GM21390 (cell line): ENCODE measurements around the gene KLF12.
A peak's percentile ranks its signal among the peaks of the same experiment; 100 is the strongest.

Experiments used
- ATAC-seq: cut with Tn5 transposase; IDR thresholded peaks from one replicate; pipeline ENCODE4 v1.9.1; 2021; ENCODE audit not compliant: unreplicated experiment

Gene KLF12

GRCh38 chr13:74134221-74134776, at the start of gene KLF12:
Gene KLF12, minus strand, starts transcription at chr13:74134404.
- ATAC-seq: peak; percentile 62

- ATAC-seq: no peak
Measured at GRCh38 chr13:74182491-74182890, 48.3 kb upstream of the KLF12 start.

- ATAC-seq: no peak
Measured at GRCh38 chr13:74174810-74175209, 40.6 kb upstream of the KLF12 start.

- ATAC-seq: no peak
Measured at GRCh38 chr13:74173822-74174221, 39.6 kb upstream of the KLF12 start.

GRCh38 chr13:74171641-74172040, 37.4 kb upstream of the KLF12 start:
- no peak for ATAC-seq

GRCh38 chr13:74169676-74170075, 35.5 kb upstream of the KLF12 start:
- ATAC-seq: no peak

- no peak for ATAC-seq
Measured at GRCh38 chr13:74168263-74168675, 34.1 kb upstream of the KLF12 start.

GRCh38 chr13:74166261-74167004, 32.2 kb upstream of the KLF12 start:
- no peak for ATAC-seq

GRCh38 chr13:74162782-74163181, 28.6 kb upstream of the KLF12 start:
- no peak for ATAC-seq

- ATAC-seq: no peak
Measured at GRCh38 chr13:74162135-74162534, 27.9 kb upstream of the KLF12 start.

- no peak for ATAC-seq
Measured at GRCh38 chr13:74158571-74159352, 24.6 kb upstream of the KLF12 start.

GRCh38 chr13:74158028-74158427, 23.8 kb upstream of the KLF12 start:
- no peak for ATAC-seq

GRCh38 chr13:74154981-74155380, 20.8 kb upstream of the KLF12 start:
- ATAC-seq: no peak

GRCh38 chr13:74153316-74153715, 19.1 kb upstream of the KLF12 start:
- no peak for ATAC-seq

- ATAC-seq: no peak
Measured at GRCh38 chr13:74151859-74152258, 17.7 kb upstream of the KLF12 start.

GRCh38 chr13:74148352-74148751, 14.1 kb upstream of the KLF12 start:
- ATAC-seq: no peak

GRCh38 chr13:74145249-74145975, 11.2 kb upstream of the KLF12 start:
- ATAC-seq: no peak

GRCh38 chr13:74144269-74144668, 10.1 kb upstream of the KLF12 start:
- no peak for ATAC-seq

GRCh38 chr13:74142257-74142656, 8.1 kb upstream of the KLF12 start:
- no peak for ATAC-seq

- no peak for ATAC-seq
Measured at GRCh38 chr13:74138241-74138640, 4.0 kb upstream of the KLF12 start.

GRCh38 chr13:74136084-74136658, 2.0 kb upstream of the KLF12 start:
- ATAC-seq: no peak
